ENCODE results near the gene CLCF1. TPM values are rescaled to one million over a fixed set of nuclear protein-coding genes. Genes with fewer than 3 reads are reported as not detected.

The CLCF1 gene
- polyA plus RNA-seq, 1 donor (not counting 4 experiments of a cell fraction or from before 2014, with no cell fraction given) = 2.7 TPM

GRCh38 chr11:67317888-67318555, 55.4 kb downstream of the CLCF1 start:
- FAIRE-seq (no peak), DNase-seq (ENCODE audit: low read depth, low spot score) (no peak)
- TF ChIP-seq EZH2 (IDR thresholded peaks at IDR 0.05; ENCODE audit: low read length) = no peak
- TF ChIP-seq, protein P1, sequence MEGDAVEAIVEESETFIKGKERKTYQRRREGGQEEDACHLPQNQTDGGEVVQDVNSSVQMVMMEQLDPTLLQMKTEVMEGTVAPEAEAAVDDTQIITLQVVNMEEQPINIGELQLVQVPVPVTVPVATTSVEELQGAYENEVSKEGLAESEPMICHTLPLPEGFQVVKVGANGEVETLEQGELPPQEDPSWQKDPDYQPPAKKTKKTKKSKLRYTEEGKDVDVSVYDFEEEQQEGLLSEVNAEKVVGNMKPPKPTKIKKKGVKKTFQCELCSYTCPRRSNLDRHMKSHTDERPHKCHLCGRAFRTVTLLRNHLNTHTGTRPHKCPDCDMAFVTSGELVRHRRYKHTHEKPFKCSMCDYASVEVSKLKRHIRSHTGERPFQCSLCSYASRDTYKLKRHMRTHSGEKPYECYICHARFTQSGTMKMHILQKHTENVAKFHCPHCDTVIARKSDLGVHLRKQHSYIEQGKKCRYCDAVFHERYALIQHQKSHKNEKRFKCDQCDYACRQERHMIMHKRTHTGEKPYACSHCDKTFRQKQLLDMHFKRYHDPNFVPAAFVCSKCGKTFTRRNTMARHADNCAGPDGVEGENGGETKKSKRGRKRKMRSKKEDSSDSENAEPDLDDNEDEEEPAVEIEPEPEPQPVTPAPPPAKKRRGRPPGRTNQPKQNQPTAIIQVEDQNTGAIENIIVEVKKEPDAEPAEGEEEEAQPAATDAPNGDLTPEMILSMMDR (optimal IDR thresholded peaks at IDR 0.05 in 1 of 3, IDR thresholded peaks at IDR 0.05 in 1 of 3, conservative IDR thresholded peaks at IDR 0.05 in 1 of 3; ENCODE audit: extremely low read depth in 1 of 3, insufficient read depth in 2 of 3, low read length in 3 of 3) = no peak
- Histone ChIP-seq H3K36me3 (ENCODE audit: control insufficient read depth in 2 of 2, extremely low read depth in 1 of 2, insufficient read depth in 2 of 2, low read length in 2 of 2) (peaks cover 0 to 4% of the 10 kb centered on the region in 2 experiments), H3K4me3 (ENCODE audit: control insufficient read depth in 2 of 3, extremely low read depth in 1 of 3, insufficient read depth in 2 of 3, low read depth in 1 of 3, low read length in 3 of 3) (peak overlapping the region; percentile 81 to 94 (median 82)), H4K20me1 (ENCODE audit: control insufficient read depth, extremely low read depth, insufficient read depth, low read length) (no peaks in the 10 kb centered on the region), H3K4me1 (ENCODE audit: control insufficient read depth, extremely low read depth, insufficient read depth, low read length) (peaks cover 30% of the 10 kb centered on the region), H3K27me3 (ENCODE audit: control insufficient read depth, extremely low read depth, insufficient read depth, low read length) (no peaks in the 10 kb centered on the region), H2AFZ (ENCODE audit: control insufficient read depth, low read length) (peak overlapping the region; percentile 94), H3K9ac (ENCODE audit: control insufficient read depth, extremely low read depth, insufficient read depth, low read length) (peak overlapping the region; percentile 80), H3K79me2 (ENCODE audit: control insufficient read depth, insufficient read depth, low read length) (peaks cover 5% of the 10 kb centered on the region), H3K27ac (ENCODE audit: control insufficient read depth, insufficient read depth, low read length) (peak overlapping the region; percentile 58), H3K9me1 (ENCODE audit: control insufficient read depth, extremely low read depth, insufficient read depth, low read length) (no peaks in the 10 kb centered on the region), H3K9me3 (ENCODE audit: control insufficient read depth, low read depth, low read length) (no peaks in the 10 kb centered on the region), H3K4me2 (ENCODE audit: control insufficient read depth, extremely low read depth, insufficient read depth, low read depth, low read length) (peak overlapping the region; percentile 100)
- dilution Hi-C loops (cut with MboI; ENCODE audit: extremely low pct_ligation_motif_present, low sequenced_read_pairs) = no loop called here

DNA sequence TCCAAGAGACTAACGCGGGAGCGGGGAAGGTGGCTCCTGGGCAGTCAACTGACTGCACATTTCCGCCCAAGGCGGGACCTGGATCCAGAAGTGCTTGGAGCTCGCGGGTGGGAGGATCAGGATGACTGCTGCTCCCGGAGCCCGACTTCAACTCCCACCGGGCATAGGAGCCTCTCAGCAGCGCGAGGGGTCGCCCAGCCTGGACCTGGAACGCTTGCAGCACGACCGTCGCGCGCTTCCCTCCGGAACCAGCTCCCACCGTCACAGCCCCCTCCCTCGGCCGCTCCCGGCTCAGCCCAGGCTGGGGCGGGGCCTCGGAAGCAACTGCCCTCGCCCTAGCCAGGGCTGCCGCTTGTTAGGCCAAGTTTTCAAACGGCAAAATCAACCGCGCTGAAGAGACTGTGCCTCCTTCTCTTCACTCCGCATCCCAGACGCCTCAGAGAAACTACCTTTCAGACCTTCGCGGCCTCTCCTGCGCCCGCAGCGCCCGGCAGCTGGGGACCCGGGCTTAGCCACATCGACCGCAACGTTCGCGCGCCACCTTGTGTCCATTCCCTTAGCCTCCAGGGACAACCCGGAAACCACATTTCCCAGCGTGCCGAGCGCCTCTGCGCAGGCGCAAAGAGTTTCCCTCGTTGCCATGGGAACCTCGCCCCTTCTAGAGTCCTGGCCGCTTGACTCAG, 56.1 kb downstream of the CLCF1 start:
- DNase-seq (ENCODE audit: low read depth, low spot score) (peak; percentile 77), FAIRE-seq (no peak)
- Histone ChIP-seq H3K9me3 (ENCODE audit: control insufficient read depth, low read depth, low read length) (no peaks in the 10 kb centered on the region), H3K4me1 (ENCODE audit: control insufficient read depth, extremely low read depth, insufficient read depth, low read length) (peaks cover 37% of the 10 kb centered on the region), H3K79me2 (ENCODE audit: control insufficient read depth, insufficient read depth, low read length) (peaks cover 5% of the 10 kb centered on the region), H3K9ac (ENCODE audit: control insufficient read depth, extremely low read depth, insufficient read depth, low read length) (peak overlapping the region; percentile 80), H3K27me3 (ENCODE audit: control insufficient read depth, extremely low read depth, insufficient read depth, low read length) (no peaks in the 10 kb centered on the region), H3K4me2 (ENCODE audit: control insufficient read depth, extremely low read depth, insufficient read depth, low read depth, low read length) (peak overlapping the region; percentile 100), H3K36me3 (ENCODE audit: control insufficient read depth in 2 of 2, extremely low read depth in 1 of 2, insufficient read depth in 2 of 2, low read length in 2 of 2) (peaks cover 0 to 3% of the 10 kb centered on the region in 2 experiments), H3K4me3 (ENCODE audit: control insufficient read depth in 2 of 3, extremely low read depth in 1 of 3, insufficient read depth in 2 of 3, low read depth in 1 of 3, low read length in 3 of 3) (peak overlapping the region; percentile 81 to 94 (median 82)), H4K20me1 (ENCODE audit: control insufficient read depth, extremely low read depth, insufficient read depth, low read length) (no peaks in the 10 kb centered on the region), H2AFZ (ENCODE audit: control insufficient read depth, low read length) (peak overlapping the region; percentile 94), H3K9me1 (ENCODE audit: control insufficient read depth, extremely low read depth, insufficient read depth, low read length) (no peaks in the 10 kb centered on the region), H3K27ac (ENCODE audit: control insufficient read depth, insufficient read depth, low read length) (peak overlapping the region; percentile 58)
- no peak for TF ChIP-seq EZH2 (IDR thresholded peaks at IDR 0.05; ENCODE audit: low read length)
- TF ChIP-seq, protein P1 (optimal IDR thresholded peaks at IDR 0.05 in 1 of 3, IDR thresholded peaks at IDR 0.05 in 1 of 3, conservative IDR thresholded peaks at IDR 0.05 in 1 of 3; ENCODE audit: extremely low read depth in 1 of 3, insufficient read depth in 2 of 3, low read length in 3 of 3) = peak; percentile 86 to 95 (median 93)
- dilution Hi-C loops (cut with MboI; ENCODE audit: extremely low pct_ligation_motif_present, low sequenced_read_pairs) = no loop called here

Data from keratinocyte (primary cell).